HUES48 (cell line): ENCODE results near the gene SAMD4A.

ENCODE experiments used
- H3K27ac ChIP-seq: one replicate; pipeline ENCODE4 v1.7.0; 2013; ENCODE audit warnings: low read depth, low read length, inconsistent platforms
- H3K27me3 ChIP-seq: 2 replicates; pipeline ENCODE4 v1.6.1; 2013; ENCODE audit warnings: mild to moderate bottlenecking, low read length; ENCODE audit not compliant: control insufficient read depth, insufficient read depth
- H3K36me3 ChIP-seq: 2 replicates; pipeline ENCODE4 v1.6.1; 2013; ENCODE audit warnings: low read length; ENCODE audit not compliant: control insufficient read depth, insufficient read depth
- H3K4me1 ChIP-seq: 2 replicates; pipeline ENCODE4 v1.6.1; 2013; ENCODE audit warnings: mild to moderate bottlenecking, low read length; ENCODE audit not compliant: control insufficient read depth, insufficient read depth
- H3K4me3 ChIP-seq: 2 replicates; pipeline ENCODE4 v1.5.1; 2013; ENCODE audit warnings: mild to moderate bottlenecking, low read depth, low read length
- H3K9ac ChIP-seq: 2 replicates; pipeline ENCODE4 v1.6.1; 2013; ENCODE audit warnings: mild to moderate bottlenecking, low read depth, low read length, moderate library complexity
- H3K9me3 ChIP-seq: 2 replicates; pipeline ENCODE4 v1.6.1; 2013; ENCODE audit warnings: low read length; ENCODE audit not compliant: control insufficient read depth, insufficient read depth

SAMD4A gene

GRCh38 chr14:54784657-54785056, 217.7 kb downstream of the SAMD4A start:
- peaks cover 4% of the 10 kb centered on the region; the same call in 1 of the 2 replicates for H3K36me3 ChIP-seq
- no peak overlapping the region for H3K4me3 ChIP-seq
- H3K27ac ChIP-seq = no peak overlapping the region
- no peak overlapping the region for H3K9ac ChIP-seq
- H3K27me3 ChIP-seq = no peaks in the 10 kb centered on the region
- H3K9me3 ChIP-seq = no peaks in the 10 kb centered on the region
- H3K4me1 ChIP-seq = no peaks in the 10 kb centered on the region

GRCh38 chr14:54785136-54785777, 218.3 kb downstream of the SAMD4A start:
- Histone ChIP-seq H3K9ac (no peak overlapping the region), H3K9me3 (no peaks in the 10 kb centered on the region), H3K36me3 (peaks cover 4% of the 10 kb centered on the region; the same call in 1 of the 2 replicates), H3K4me3 (no peak overlapping the region), H3K27me3 (no peaks in the 10 kb centered on the region), H3K27ac (no peak overlapping the region), H3K4me1 (no peaks in the 10 kb centered on the region)

- no peaks in the 10 kb centered on the region for H3K27me3 ChIP-seq
- no peaks in the 10 kb centered on the region for H3K4me1 ChIP-seq
- H3K27ac ChIP-seq = no peak overlapping the region
- no peak overlapping the region for H3K4me3 ChIP-seq
- peaks cover 4% of the 10 kb centered on the region; the same call in 1 of the 2 replicates for H3K36me3 ChIP-seq
- no peak overlapping the region for H3K9ac ChIP-seq
- H3K9me3 ChIP-seq = no peaks in the 10 kb centered on the region
These were observed 219.1 kb downstream of the SAMD4A start for GRCh38 chr14:54785778-54786770.

- Histone ChIP-seq H3K9me3 (no peaks in the 10 kb centered on the region), H3K4me1 (no peaks in the 10 kb centered on the region), H3K27ac (no peak overlapping the region), H3K9ac (no peak overlapping the region), H3K4me3 (no peak overlapping the region), H3K27me3 (no peaks in the 10 kb centered on the region), H3K36me3 (peaks cover 4% of the 10 kb centered on the region; the same call in 1 of the 2 replicates)
These were observed 219.9 kb downstream of the SAMD4A start for GRCh38 chr14:54786838-54787237.

GRCh38 chr14:54787261-54787660, 220.3 kb downstream of the SAMD4A start:
- Histone ChIP-seq H3K4me3 (no peak overlapping the region), H3K9ac (no peak overlapping the region), H3K36me3 (peaks cover 4% of the 10 kb centered on the region; the same call in 1 of the 2 replicates), H3K9me3 (no peaks in the 10 kb centered on the region), H3K27ac (no peak overlapping the region), H3K27me3 (no peaks in the 10 kb centered on the region), H3K4me1 (no peaks in the 10 kb centered on the region)

- Histone ChIP-seq H3K9me3 (no peaks in the 10 kb centered on the region), H3K27me3 (no peaks in the 10 kb centered on the region), H3K36me3 (peaks cover 4% of the 10 kb centered on the region; the same call in 1 of the 2 replicates), H3K9ac (no peak overlapping the region), H3K4me3 (no peak overlapping the region), H3K4me1 (no peaks in the 10 kb centered on the region), H3K27ac (no peak overlapping the region)
These were observed 221.8 kb downstream of the SAMD4A start for GRCh38 chr14:54788701-54789100.

- no peak overlapping the region for H3K9ac ChIP-seq
- H3K9me3 ChIP-seq = no peaks in the 10 kb centered on the region
- peaks cover 4% of the 10 kb centered on the region; the same call in 1 of the 2 replicates for H3K36me3 ChIP-seq
- H3K4me1 ChIP-seq = no peaks in the 10 kb centered on the region
- H3K27ac ChIP-seq = no peak overlapping the region
- H3K4me3 ChIP-seq = no peak overlapping the region
- H3K27me3 ChIP-seq = no peaks in the 10 kb centered on the region
These were observed 222.2 kb downstream of the SAMD4A start for GRCh38 chr14:54789166-54789565.

- no peak overlapping the region for H3K9ac ChIP-seq
- no peak overlapping the region for H3K27ac ChIP-seq
- no peaks in the 10 kb centered on the region for H3K9me3 ChIP-seq
- no peaks in the 10 kb centered on the region for H3K4me1 ChIP-seq
- H3K4me3 ChIP-seq = no peak overlapping the region
- H3K36me3 ChIP-seq = peaks cover 4% of the 10 kb centered on the region; the same call in 1 of the 2 replicates
- no peaks in the 10 kb centered on the region for H3K27me3 ChIP-seq
These were observed 223.0 kb downstream of the SAMD4A start for GRCh38 chr14:54789781-54790480.

GRCh38 chr14:54791001-54791400, 224.1 kb downstream of the SAMD4A start:
- no peaks in the 10 kb centered on the region for H3K9me3 ChIP-seq
- H3K36me3 ChIP-seq = peaks cover 4% of the 10 kb centered on the region; the same call in 1 of the 2 replicates
- H3K27ac ChIP-seq = no peak overlapping the region
- no peaks in the 10 kb centered on the region for H3K27me3 ChIP-seq
- H3K4me1 ChIP-seq = no peaks in the 10 kb centered on the region
- H3K9ac ChIP-seq = no peak overlapping the region
- H3K4me3 ChIP-seq = no peak overlapping the region

- H3K4me1 ChIP-seq = no peaks in the 10 kb centered on the region
These were observed 225.4 kb downstream of the SAMD4A start for GRCh38 chr14:54792288-54792687.

More at GRCh38 chr14:54792288-54792687, 225.4 kb downstream of the SAMD4A start:
- Histone ChIP-seq H3K27me3 (no peaks in the 10 kb centered on the region), H3K9ac (no peak overlapping the region), H3K36me3 (peaks cover 4% of the 10 kb centered on the region; the same call in 1 of the 2 replicates), H3K27ac (no peak overlapping the region), H3K9me3 (no peaks in the 10 kb centered on the region), H3K4me3 (no peak overlapping the region)
